HL-60 (cell line): ENCODE measurements around the gene AIFM2.

Experiments
- DNase-seq, 2 experiments: peaks; one replicate each; pipeline ENCODE4 v3.0.0-alpha.2; 2010 to 2020; ENCODE audit warnings: low read depth in 1 of 2, low spot score in 1 of 2
- H3K27ac ChIP-seq: fragments of 250-450 bp; sonication (Bioruptor Pico); replicated peaks from 2 replicates; pipeline ENCODE4 v1.5.1; 2020; ENCODE audit warnings: mild to moderate bottlenecking, moderate library complexity
- H3K27me3 ChIP-seq: fragments of 250-450 bp; sonication (Bioruptor Pico); 2 replicates; pipeline ENCODE4 v1.5.1; 2021; ENCODE audit warnings: mild to moderate bottlenecking, moderate library complexity; ENCODE audit not compliant: insufficient read depth, poor library complexity, severe bottlenecking
- H3K4me3 ChIP-seq: replicated peaks from 2 replicates; pipeline ENCODE4 v1.5.1; 2011; ENCODE audit warnings: mild to moderate bottlenecking, control low read depth, low read length; ENCODE audit not compliant: insufficient read depth
- GABPA ChIP-seq: IDR thresholded peaks from 2 replicates; pipeline ENCODE4 v1.6.1; 2012; ENCODE audit warnings: low read depth
- POLR2AphosphoS5 ChIP-seq: IDR thresholded peaks from 2 replicates; pipeline ENCODE4 v1.6.1; 2012; ENCODE audit warnings: low read depth
- SPI1 ChIP-seq: IDR thresholded peaks from 2 replicates; pipeline ENCODE4 v1.6.1; 2012; ENCODE audit warnings: low read depth, mild to moderate bottlenecking, borderline replicate concordance
- TF ChIP-seq, protein P1 (sequence below): IDR thresholded peaks from 2 replicates; pipeline ENCODE4 v1.6.1; 2012; ENCODE audit warnings: low read depth; ENCODE audit not compliant: insufficient replicate concordance
- TF ChIP-seq, protein P2 (sequence below): IDR thresholded peaks from one replicate; pipeline ENCODE4 v1.5.1; 2011; ENCODE audit warnings: low read length, control low read depth, inconsistent platforms; ENCODE audit not compliant: insufficient read depth

AIFM2 gene

DNA sequence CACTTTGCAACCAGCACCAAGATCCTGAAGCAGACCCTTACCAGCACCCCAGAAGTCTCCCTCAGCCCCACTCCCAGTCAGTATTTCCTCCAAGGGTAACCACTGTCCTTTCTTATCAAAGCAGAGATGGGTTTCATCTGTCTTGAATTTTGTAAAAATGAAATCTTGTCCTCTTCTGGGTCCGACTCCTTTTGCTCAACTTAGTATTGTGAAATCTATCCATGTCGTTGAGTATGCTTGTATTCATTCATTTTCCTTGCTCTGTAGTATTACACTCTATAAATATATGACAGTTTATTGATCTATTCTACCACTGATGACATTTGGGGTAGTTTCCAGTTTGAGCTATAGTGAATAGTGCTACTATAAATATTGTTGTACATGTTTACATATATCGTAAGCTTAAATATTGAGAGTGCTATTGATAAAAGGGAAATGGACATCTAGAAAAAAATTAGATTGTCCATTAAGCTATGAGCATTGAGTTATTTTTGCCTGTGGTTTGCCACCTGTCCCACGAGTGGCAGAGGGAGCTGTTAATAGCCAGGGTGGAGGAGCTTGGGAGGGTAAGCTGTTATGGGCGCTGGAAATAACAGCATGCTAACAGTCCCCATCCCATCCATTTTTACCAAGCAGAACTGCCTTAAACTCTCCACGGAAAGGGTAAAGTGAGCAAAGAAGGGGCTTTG lies 36.5 kb downstream of the AIFM2 start:
- Histone ChIP-seq H3K27me3 (no peaks in the 10 kb centered on the region), H3K27ac (no peak overlapping the region), H3K4me3 (no peak overlapping the region)
- DNase-seq, result no peak
- TF ChIP-seq GABPA (no peak), POLR2AphosphoS5 (no peak), SPI1 (no peak)
- TF ChIP-seq, protein P1, sequence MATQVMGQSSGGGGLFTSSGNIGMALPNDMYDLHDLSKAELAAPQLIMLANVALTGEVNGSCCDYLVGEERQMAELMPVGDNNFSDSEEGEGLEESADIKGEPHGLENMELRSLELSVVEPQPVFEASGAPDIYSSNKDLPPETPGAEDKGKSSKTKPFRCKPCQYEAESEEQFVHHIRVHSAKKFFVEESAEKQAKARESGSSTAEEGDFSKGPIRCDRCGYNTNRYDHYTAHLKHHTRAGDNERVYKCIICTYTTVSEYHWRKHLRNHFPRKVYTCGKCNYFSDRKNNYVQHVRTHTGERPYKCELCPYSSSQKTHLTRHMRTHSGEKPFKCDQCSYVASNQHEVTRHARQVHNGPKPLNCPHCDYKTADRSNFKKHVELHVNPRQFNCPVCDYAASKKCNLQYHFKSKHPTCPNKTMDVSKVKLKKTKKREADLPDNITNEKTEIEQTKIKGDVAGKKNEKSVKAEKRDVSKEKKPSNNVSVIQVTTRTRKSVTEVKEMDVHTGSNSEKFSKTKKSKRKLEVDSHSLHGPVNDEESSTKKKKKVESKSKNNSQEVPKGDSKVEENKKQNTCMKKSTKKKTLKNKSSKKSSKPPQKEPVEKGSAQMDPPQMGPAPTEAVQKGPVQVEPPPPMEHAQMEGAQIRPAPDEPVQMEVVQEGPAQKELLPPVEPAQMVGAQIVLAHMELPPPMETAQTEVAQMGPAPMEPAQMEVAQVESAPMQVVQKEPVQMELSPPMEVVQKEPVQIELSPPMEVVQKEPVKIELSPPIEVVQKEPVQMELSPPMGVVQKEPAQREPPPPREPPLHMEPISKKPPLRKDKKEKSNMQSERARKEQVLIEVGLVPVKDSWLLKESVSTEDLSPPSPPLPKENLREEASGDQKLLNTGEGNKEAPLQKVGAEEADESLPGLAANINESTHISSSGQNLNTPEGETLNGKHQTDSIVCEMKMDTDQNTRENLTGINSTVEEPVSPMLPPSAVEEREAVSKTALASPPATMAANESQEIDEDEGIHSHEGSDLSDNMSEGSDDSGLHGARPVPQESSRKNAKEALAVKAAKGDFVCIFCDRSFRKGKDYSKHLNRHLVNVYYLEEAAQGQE, result no peak
- TF ChIP-seq, protein P2, sequence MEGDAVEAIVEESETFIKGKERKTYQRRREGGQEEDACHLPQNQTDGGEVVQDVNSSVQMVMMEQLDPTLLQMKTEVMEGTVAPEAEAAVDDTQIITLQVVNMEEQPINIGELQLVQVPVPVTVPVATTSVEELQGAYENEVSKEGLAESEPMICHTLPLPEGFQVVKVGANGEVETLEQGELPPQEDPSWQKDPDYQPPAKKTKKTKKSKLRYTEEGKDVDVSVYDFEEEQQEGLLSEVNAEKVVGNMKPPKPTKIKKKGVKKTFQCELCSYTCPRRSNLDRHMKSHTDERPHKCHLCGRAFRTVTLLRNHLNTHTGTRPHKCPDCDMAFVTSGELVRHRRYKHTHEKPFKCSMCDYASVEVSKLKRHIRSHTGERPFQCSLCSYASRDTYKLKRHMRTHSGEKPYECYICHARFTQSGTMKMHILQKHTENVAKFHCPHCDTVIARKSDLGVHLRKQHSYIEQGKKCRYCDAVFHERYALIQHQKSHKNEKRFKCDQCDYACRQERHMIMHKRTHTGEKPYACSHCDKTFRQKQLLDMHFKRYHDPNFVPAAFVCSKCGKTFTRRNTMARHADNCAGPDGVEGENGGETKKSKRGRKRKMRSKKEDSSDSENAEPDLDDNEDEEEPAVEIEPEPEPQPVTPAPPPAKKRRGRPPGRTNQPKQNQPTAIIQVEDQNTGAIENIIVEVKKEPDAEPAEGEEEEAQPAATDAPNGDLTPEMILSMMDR, result no peak

DNA sequence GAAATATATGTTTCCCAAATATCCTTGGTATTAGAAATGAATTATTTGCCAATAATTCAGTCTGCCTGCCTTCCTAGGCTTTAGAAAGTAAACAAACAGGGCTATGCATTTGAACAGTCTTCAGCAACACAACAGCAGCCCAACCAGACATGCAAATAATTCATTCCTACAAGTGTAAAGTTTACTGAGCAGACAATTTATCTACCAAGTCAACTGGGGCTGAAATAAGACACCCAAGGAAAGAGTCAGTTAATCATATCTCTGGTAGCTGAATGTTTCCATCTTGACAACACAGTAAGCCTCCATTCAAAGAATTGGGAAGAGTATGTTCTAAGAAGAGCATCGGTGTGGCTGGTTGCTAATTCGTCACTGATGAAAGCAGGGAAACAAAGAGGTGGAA lies 38.4 kb downstream of the AIFM2 start:
- TF ChIP-seq POLR2AphosphoS5 (no peak), GABPA (no peak), SPI1 (no peak)
- TF ChIP-seq, protein P1, result no peak
- TF ChIP-seq, protein P2, result no peak
- H3K27ac ChIP-seq, result no peak overlapping the region
- no peak for DNase-seq
- H3K27me3 ChIP-seq, result no peaks in the 10 kb centered on the region
- no peak overlapping the region for H3K4me3 ChIP-seq

DNA sequence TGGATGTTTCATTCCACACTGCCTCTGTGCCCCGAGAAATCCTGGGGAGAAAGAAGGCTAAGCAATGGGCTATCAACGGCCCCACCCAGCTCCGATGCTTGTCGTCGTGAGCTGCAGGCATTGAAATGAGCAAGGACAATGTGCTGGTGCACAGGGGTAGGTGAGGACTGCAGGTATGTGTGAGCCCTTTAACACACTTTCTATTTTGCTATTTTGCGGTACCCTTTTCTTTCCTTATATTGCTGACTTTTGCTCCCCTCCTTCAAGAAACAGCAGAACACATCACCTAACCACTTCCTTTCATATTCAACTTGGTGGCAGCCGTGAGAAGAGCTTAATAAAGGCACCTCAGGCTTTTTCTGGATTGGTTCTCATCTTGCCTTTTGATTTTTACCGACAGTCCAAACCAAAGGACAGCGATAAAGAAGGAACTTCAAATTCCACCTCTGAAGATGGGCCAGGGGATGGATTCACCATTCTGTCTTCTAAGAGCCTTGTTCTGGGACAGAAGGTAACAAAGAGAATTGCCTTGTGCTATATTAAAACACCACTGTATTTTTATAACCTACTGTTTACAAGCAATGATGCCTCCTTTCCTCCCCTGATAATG lies 39.2 kb downstream of the AIFM2 start:
- no peak overlapping the region for H3K4me3 ChIP-seq
- no peaks in the 10 kb centered on the region for H3K27me3 ChIP-seq
- TF ChIP-seq POLR2AphosphoS5, result no peak
- TF ChIP-seq, protein P1, result no peak
- TF ChIP-seq, protein P2, result no peak
- TF ChIP-seq GABPA, result no peak
- no peak for TF ChIP-seq SPI1
- no peak overlapping the region for H3K27ac ChIP-seq
- no peak for DNase-seq
